Mesothelial cell of epicardium (in vitro differentiated cells): ENCODE results near the gene BBIP1. TPM values are rescaled to one million over a fixed set of nuclear protein-coding genes. Genes with fewer than 3 reads are reported as not detected.

Experiments
- DNase-seq, 2 experiments: peaks; one replicate each; pipeline ENCODE4 v3.0.0; 2021; ENCODE audit warnings: low spot score in 2 of 2; ENCODE audit not compliant: unreplicated experiment in 2 of 2
- H3K27ac Mint-ChIP-seq: 2 replicates; pipeline ENCODE4 v1.8.0; 2021; ENCODE audit warnings: mixed read lengths
- H3K27me3 Mint-ChIP-seq: 2 replicates; pipeline ENCODE4 v1.8.0; 2021; ENCODE audit warnings: low read depth, mixed read lengths
- H3K36me3 Mint-ChIP-seq: 2 replicates; pipeline ENCODE4 v1.8.0; 2021; ENCODE audit warnings: mixed read lengths
- H3K4me1 Mint-ChIP-seq: 2 replicates; pipeline ENCODE4 v1.8.0; 2021; ENCODE audit warnings: mixed read lengths
- H3K4me3 Mint-ChIP-seq: 2 replicates; pipeline ENCODE4 v1.8.0; 2021; ENCODE audit warnings: mild to moderate bottlenecking, moderate library complexity, mixed read lengths
- H3K9me3 Mint-ChIP-seq: 2 replicates; pipeline ENCODE4 v1.8.0; 2021; ENCODE audit warnings: mixed read lengths
- CTCF ChIP-seq: fragments of 200-600 bp; sonication (generic); IDR thresholded peaks from one replicate; pipeline ENCODE4 v1.5.0; 2021; ENCODE audit warnings: antibody characterized with exemption; ENCODE audit not compliant: unreplicated experiment
- total RNA-seq: library from RNA; stranded (reverse); gene quantifications from 3 replicates; pipeline ENCODE4 v1.2.1, GENCODE V29; 2021

Gene BBIP1
- total RNA-seq, 1 donor from 2014 or later = 16.3 TPM

DNA sequence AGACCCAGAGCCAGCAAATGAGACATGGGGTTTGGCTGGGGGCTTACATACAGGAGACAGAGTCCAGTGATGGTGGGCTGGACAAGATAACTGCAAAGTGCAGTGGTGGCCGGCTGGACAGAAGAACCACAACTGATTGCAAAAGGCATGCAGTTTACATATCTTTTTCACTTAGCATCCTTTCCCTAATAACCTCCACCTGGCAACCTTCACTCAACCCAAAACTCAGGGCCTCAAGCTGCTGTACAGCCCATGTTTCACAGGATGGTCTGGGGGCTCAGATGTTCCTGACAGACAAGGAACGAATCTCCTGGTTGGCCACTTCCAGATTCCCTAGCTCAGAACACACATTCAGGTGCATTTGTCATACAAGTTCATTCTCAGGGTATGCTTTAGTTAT is 55.0 kb downstream of the BBIP1 start:
- H3K9me3 Mint-ChIP-seq = no peaks in the 10 kb centered on the region
- H3K4me1 Mint-ChIP-seq = peaks cover 41% of the 10 kb centered on the region

GRCh38 chr10:110863361-110863760 is 55.6 kb downstream of the BBIP1 start:
- Mint-ChIP-seq H3K27ac (no peak overlapping the region), H3K36me3 (no peaks in the 10 kb centered on the region), H3K27me3 (no peaks in the 10 kb centered on the region), H3K9me3 (no peaks in the 10 kb centered on the region), H3K4me3 (no peak overlapping the region), H3K4me1 (peaks cover 43% of the 10 kb centered on the region)
- TF ChIP-seq CTCF = no peak
- no peak for DNase-seq

More for the DNA sequence above, 55.0 kb downstream of the BBIP1 start:
- Mint-ChIP-seq H3K4me3 (no peak overlapping the region), H3K36me3 (no peaks in the 10 kb centered on the region), H3K27ac (no peak overlapping the region), H3K27me3 (no peaks in the 10 kb centered on the region)
- DNase-seq = no peak
- TF ChIP-seq CTCF = no peak

- Mint-ChIP-seq H3K27ac (no peak overlapping the region), H3K4me3 (no peak overlapping the region), H3K9me3 (no peaks in the 10 kb centered on the region), H3K27me3 (no peaks in the 10 kb centered on the region), H3K4me1 (peaks cover 47% of the 10 kb centered on the region), H3K36me3 (no peaks in the 10 kb centered on the region)
- no peak for DNase-seq
- no peak for TF ChIP-seq CTCF
Measured at GRCh38 chr10:110862961-110863360, 56.0 kb downstream of the BBIP1 start.

DNA sequence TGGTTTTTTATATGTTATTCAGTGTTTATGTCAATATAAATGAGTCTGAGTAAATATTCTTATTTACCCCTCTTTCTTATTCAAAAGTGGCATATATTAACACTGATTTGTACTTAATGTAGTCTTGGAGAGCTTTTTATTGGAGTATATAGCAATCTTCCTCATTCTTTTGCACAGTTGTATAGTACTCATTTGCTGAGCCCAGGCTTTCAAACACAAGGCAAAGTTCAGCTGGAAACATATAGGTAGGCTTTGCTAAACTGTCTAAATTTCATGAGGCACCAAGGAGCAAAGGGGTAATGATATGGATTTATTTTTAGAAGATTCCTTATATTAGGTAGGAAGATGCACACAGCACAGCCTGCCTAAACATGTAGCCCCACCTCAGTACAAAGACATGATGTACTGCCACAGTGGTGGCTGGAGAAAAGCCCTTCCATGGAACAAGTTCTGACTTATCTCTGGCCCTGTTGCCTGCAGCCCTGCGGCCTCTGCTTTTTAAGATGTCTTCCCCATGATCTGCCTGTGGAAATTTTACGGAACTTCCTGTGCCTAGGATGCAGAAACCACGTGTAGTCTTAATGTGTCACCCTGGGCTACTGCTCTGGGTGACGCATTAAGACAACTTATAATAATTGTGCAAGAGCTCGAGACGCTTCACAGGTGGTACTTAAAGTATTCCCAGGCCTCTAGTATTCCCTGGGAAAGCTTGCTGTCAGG is 56.9 kb downstream of the BBIP1 start:
- TF ChIP-seq CTCF = no peak
- no peaks in the 10 kb centered on the region for H3K36me3 Mint-ChIP-seq
- no peak overlapping the region for H3K27ac Mint-ChIP-seq
- H3K4me3 Mint-ChIP-seq = no peak overlapping the region
- H3K27me3 Mint-ChIP-seq = no peaks in the 10 kb centered on the region
- no peaks in the 10 kb centered on the region for H3K9me3 Mint-ChIP-seq
- H3K4me1 Mint-ChIP-seq = peaks cover 50% of the 10 kb centered on the region
- no peak for DNase-seq

- H3K36me3 Mint-ChIP-seq = no peaks in the 10 kb centered on the region
- no peak overlapping the region for H3K27ac Mint-ChIP-seq
- no peaks in the 10 kb centered on the region for H3K9me3 Mint-ChIP-seq
- H3K4me3 Mint-ChIP-seq = no peak overlapping the region
- TF ChIP-seq CTCF = no peak
- H3K4me1 Mint-ChIP-seq = peaks cover 47% of the 10 kb centered on the region
- no peak for DNase-seq
- H3K27me3 Mint-ChIP-seq = no peaks in the 10 kb centered on the region
Measured at GRCh38 chr10:110861476-110861875, 57.5 kb downstream of the BBIP1 start.
